Thyroid gland (tissue), 4 donors: ENCODE measurements around the gene OVCA2.

Source experiments
- POLR2A ChIP-seq, 2 donors: fragments of 450-650 bp; IDR thresholded peaks; one replicate each; pipeline ENCODE4 v1.6.1; 2017; ENCODE audit warnings: antibody characterized with exemption in 2 of 2, mild to moderate bottlenecking in 2 of 2, moderate library complexity in 1 of 2
- TF ChIP-seq, protein P1 (sequence below), 6 experiments: fragments of 200-600 bp in 3 of 6; fragments of 450-650 bp in 3 of 6; sonication (generic) in 3 of 6; IDR thresholded peaks; one replicate each; pipeline ENCODE4 v1.5.1; 2016 to 2019; ENCODE audit warnings: antibody characterized with exemption in 6 of 6, mild to moderate bottlenecking in 2 of 6, inconsistent platforms in 1 of 6, moderate library complexity in 1 of 6

DNA sequence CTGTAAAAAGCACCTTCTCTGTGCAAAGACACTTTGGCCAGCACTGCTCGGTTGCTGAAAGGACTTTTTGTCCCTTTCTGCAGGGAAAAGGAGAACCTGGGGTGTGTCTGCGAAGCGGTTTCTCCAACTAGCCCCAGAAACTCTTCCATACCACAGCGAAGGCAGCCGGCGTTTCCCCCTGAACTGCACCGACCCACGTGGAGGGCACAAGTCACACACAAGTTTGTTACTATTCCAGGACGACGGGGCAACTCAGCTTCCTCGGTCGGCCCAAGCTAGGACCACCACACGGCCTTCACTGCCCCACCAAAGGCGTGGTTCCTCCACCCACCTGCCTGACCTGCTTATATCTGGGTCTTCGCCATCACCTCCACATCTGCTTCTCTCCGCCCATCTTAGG is 18.6 kb upstream of the OVCA2 start:
- TF ChIP-seq, protein P1, sequence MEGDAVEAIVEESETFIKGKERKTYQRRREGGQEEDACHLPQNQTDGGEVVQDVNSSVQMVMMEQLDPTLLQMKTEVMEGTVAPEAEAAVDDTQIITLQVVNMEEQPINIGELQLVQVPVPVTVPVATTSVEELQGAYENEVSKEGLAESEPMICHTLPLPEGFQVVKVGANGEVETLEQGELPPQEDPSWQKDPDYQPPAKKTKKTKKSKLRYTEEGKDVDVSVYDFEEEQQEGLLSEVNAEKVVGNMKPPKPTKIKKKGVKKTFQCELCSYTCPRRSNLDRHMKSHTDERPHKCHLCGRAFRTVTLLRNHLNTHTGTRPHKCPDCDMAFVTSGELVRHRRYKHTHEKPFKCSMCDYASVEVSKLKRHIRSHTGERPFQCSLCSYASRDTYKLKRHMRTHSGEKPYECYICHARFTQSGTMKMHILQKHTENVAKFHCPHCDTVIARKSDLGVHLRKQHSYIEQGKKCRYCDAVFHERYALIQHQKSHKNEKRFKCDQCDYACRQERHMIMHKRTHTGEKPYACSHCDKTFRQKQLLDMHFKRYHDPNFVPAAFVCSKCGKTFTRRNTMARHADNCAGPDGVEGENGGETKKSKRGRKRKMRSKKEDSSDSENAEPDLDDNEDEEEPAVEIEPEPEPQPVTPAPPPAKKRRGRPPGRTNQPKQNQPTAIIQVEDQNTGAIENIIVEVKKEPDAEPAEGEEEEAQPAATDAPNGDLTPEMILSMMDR (IDR thresholded peaks at IDR 0.05), result no peak
- TF ChIP-seq POLR2A (IDR thresholded peaks at IDR 0.05), result no peak
